Peyer's patch (tissue), 4 donors: ENCODE measurements around the gene GPRIN3.

ENCODE experiments used
- POLR2A ChIP-seq, 2 donors: fragments of 450-650 bp; IDR thresholded peaks; one replicate each; pipeline ENCODE4 v1.5.1; 2017; ENCODE audit warnings: antibody characterized with exemption in 2 of 2, mild to moderate bottlenecking in 2 of 2, moderate library complexity in 2 of 2
- TF ChIP-seq, protein P1 (sequence below), 6 experiments: fragments of 450-650 bp in 4 of 6; fragments of 200-600 bp in 2 of 6; sonication (generic) in 1 of 6; IDR thresholded peaks; one replicate each; pipeline ENCODE4 v1.5.1; 2017 to 2019; ENCODE audit warnings: antibody characterized with exemption in 6 of 6, mild to moderate bottlenecking in 3 of 6, moderate library complexity in 1 of 6

DNA sequence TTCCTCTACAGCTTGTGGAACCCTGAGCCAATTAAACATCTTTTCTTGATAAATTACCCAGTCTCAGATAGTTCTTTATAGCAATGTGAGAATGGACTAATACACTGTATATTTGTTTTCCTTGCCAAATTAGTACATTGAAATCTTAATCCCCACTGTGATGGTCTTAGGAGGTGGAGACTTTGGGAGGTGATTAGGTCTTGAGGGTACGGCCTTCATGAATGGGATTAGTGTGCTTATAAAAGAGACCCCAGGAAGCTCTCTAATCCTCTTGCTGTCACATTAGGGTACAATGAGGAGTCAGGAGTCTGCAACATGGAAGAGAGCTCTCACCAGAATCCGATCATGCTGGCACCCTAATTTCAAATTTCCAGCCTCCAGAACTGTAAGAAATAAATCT is 109.7 kb downstream of the GPRIN3 start:
- TF ChIP-seq, protein P1, sequence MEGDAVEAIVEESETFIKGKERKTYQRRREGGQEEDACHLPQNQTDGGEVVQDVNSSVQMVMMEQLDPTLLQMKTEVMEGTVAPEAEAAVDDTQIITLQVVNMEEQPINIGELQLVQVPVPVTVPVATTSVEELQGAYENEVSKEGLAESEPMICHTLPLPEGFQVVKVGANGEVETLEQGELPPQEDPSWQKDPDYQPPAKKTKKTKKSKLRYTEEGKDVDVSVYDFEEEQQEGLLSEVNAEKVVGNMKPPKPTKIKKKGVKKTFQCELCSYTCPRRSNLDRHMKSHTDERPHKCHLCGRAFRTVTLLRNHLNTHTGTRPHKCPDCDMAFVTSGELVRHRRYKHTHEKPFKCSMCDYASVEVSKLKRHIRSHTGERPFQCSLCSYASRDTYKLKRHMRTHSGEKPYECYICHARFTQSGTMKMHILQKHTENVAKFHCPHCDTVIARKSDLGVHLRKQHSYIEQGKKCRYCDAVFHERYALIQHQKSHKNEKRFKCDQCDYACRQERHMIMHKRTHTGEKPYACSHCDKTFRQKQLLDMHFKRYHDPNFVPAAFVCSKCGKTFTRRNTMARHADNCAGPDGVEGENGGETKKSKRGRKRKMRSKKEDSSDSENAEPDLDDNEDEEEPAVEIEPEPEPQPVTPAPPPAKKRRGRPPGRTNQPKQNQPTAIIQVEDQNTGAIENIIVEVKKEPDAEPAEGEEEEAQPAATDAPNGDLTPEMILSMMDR (IDR thresholded peaks at IDR 0.05) = no peak
- no peak for TF ChIP-seq POLR2A (IDR thresholded peaks at IDR 0.05)
